Vagina (tissue), 2 donors: ENCODE measurements around the gene LAMB4.
"Not testable (repeated sequence)": the region's sequence is repeated elsewhere in the genome, so short reads cannot be mapped to it uniquely, and the experiment has no call there.

Experiments
- POLR2A ChIP-seq, 2 donors: fragments of 450-650 bp; IDR thresholded peaks; one replicate each; pipeline ENCODE4 v1.6.1; 2017; ENCODE audit warnings: antibody characterized with exemption in 2 of 2, mild to moderate bottlenecking in 2 of 2, moderate library complexity in 2 of 2
- POLR2AphosphoS5 ChIP-seq, 2 donors: sonication (generic); formaldehyde crosslinking; IDR thresholded peaks; one replicate each; pipeline ENCODE4 v1.9.0; 2017; ENCODE audit warnings: antibody characterized with exemption in 2 of 2, mild to moderate bottlenecking in 2 of 2, low read depth in 1 of 2; ENCODE audit not compliant: insufficient read depth in 1 of 2
- TF ChIP-seq, protein P1 (sequence below), 3 experiments: fragments of 450-650 bp in 2 of 3; fragments of 200-600 bp in 1 of 3; sonication (generic) in 1 of 3; IDR thresholded peaks; one replicate each; pipeline ENCODE4 v1.5.1; 2017 to 2019; ENCODE audit warnings: antibody characterized with exemption in 3 of 3, mild to moderate bottlenecking in 2 of 3, moderate library complexity in 2 of 3

DNA sequence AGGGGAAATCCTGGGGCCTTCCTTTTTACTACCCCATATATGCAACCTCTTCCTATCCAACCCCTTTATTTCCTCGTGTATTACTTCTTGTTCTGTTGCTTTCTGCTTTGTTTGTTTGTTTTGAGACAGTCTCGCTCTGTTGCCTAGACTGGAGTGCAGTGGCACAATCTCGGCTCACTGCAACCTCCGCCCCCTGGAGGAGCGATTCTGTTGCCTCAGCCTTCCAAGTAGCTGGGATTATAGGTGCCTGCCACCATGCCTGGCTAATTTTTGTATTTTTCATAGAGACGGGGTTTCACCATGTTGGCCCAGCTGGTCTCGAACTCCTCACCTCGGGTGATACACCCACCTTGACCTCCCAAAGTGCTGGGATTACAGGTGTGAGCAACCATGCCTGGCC, 96.9 kb downstream of the LAMB4 start:
- TF ChIP-seq, protein P1, sequence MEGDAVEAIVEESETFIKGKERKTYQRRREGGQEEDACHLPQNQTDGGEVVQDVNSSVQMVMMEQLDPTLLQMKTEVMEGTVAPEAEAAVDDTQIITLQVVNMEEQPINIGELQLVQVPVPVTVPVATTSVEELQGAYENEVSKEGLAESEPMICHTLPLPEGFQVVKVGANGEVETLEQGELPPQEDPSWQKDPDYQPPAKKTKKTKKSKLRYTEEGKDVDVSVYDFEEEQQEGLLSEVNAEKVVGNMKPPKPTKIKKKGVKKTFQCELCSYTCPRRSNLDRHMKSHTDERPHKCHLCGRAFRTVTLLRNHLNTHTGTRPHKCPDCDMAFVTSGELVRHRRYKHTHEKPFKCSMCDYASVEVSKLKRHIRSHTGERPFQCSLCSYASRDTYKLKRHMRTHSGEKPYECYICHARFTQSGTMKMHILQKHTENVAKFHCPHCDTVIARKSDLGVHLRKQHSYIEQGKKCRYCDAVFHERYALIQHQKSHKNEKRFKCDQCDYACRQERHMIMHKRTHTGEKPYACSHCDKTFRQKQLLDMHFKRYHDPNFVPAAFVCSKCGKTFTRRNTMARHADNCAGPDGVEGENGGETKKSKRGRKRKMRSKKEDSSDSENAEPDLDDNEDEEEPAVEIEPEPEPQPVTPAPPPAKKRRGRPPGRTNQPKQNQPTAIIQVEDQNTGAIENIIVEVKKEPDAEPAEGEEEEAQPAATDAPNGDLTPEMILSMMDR (IDR thresholded peaks at IDR 0.05): not testable (repeated sequence)
- TF ChIP-seq POLR2A (IDR thresholded peaks at IDR 0.05); POLR2AphosphoS5 (IDR thresholded peaks at IDR 0.05; ENCODE audit: insufficient read depth in 1 of 2, low read depth in 1 of 2): not testable (repeated sequence)
